GM18867 (cell line): ENCODE results near the gene MAGI3.

Experiments used
- ATAC-seq: cut with Tn5 transposase; IDR thresholded peaks from one replicate; pipeline ENCODE4 v1.9.1; 2021; ENCODE audit warnings: mild to moderate bottlenecking, moderate library complexity; ENCODE audit not compliant: unreplicated experiment

The MAGI3 gene

DNA sequence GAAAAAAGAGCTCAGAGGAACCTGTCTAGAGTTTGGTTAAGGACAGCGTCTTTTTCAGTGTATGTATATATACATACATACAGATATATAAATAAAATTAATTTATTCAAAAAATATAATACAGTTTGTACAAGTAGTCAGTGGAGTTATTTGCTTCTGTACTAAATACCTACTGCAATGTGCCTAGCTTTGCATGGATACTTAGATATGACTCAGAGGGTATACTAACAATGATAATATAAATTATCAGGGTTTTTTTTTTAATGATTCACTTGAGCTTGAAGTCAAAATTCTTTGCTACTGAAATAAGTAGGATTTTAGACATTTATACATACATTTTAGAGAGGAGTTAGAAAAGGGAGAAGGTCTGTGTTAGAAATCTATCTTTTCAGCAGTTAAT, 251.1 kb downstream of the MAGI3 start:
- no peak for ATAC-seq

DNA sequence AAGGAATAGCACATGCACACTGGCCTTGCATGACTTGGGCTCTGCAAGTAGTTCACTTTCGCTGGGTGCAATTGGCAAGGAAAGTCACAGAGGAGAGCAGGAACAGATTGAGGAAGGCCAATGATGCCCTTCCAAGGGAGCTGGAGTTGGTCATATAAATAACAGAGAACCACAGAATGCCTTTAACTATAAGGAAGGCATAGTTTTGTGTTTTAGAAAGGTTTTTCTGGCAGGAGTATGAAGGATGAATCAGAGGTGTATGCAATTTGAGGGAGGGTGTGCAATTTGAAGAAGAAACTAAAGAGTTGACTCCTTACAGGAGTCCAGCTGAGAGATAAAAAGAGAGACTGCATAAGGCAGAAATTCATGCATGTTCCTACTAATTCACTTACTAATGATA, 256.8 kb downstream of the MAGI3 start:
- no peak for ATAC-seq

- ATAC-seq, result no peak
Measured at GRCh38 chr1:113648478-113648877, 258.2 kb downstream of the MAGI3 start.

- ATAC-seq, result no peak
Measured at GRCh38 chr1:113652771-113653170, 262.5 kb downstream of the MAGI3 start.

DNA sequence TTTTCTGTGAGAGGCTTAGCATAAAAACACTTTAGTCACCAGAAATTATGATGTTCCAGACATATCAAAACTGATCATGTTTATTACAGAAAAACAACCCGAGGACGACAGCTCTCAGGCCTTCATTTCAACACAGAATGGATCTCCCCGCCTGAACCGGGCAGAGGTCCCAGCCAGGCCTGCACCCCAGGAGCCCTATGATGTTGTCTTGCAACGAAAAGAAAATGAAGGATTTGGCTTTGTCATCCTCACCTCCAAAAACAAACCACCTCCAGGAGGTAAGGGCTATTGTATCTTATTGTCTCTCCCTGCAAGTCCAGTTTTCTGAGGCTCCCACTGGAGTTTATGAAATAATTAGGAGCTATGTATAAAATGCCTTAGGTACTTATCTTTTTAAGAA, 263.4 kb downstream of the MAGI3 start:
- no peak for ATAC-seq

DNA sequence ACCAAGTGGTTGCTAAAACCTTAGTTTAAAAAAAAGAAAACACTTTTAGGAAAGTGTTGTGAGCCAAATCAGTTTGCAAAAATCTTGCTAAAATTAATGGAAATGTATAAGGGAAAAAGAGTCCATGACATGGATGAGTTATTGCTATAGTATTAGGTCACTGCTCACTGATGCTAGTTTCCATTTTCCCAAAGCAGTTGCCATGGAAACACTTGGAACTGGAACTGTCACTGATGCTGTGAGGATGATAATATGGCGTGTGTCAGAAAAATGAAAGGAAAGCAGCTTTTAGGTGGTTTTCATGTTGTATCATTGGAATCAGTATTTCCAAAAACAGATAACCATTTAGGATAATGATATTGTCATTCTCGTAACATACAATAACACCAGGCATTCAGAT, 264.6 kb downstream of the MAGI3 start:
- ATAC-seq, result no peak

- ATAC-seq, result no peak
Measured at GRCh38 chr1:113657126-113657525, 266.8 kb downstream of the MAGI3 start.

GRCh38 chr1:113657556-113658063, 267.3 kb downstream of the MAGI3 start:
- ATAC-seq, result no peak

- no peak for ATAC-seq
Measured at GRCh38 chr1:113659035-113659434, 268.7 kb downstream of the MAGI3 start.

GRCh38 chr1:113659556-113659955, 269.2 kb downstream of the MAGI3 start:
- no peak for ATAC-seq

- ATAC-seq, result no peak
Measured at GRCh38 chr1:113660088-113660487, 269.8 kb downstream of the MAGI3 start.

GRCh38 chr1:113662101-113662500, 271.8 kb downstream of the MAGI3 start:
- ATAC-seq, result no peak

DNA sequence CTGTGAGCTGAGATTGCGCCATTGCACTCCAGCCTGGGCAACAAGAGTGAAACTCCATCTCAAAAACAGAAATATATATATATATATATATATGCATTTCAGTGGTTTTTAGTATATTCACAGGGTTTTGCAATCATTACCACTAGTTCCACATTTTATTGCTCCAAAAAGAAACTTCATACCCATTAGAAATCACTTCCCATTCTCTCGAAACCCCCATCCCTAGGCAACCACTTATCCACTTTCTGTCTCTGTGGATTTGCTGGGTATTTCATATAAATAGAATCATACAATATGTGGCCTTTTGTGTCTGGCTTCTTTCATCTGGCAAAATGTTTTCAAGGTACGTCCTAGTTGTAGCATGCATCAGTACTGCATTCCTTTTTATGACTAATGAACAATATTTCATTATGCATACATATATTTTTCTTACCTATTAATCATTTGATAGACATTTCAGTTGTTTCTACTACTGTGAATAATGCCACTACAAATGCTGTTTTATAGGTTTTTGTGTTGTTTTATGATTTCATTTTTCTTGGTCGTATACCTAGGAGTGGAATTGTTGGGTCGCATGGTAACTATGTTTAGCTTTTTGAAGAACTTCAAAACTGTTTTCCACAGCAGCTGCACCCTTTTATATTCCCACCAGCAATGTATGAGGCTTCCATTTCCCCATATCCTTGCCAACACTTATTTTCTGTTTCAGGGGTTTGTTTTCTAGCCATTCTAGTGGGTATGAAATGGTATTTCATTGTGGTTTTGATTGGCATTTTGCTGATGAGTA, 273.0 kb downstream of the MAGI3 start:
- no peak for ATAC-seq

GRCh38 chr1:113665071-113665470, 274.8 kb downstream of the MAGI3 start:
- no peak for ATAC-seq

DNA sequence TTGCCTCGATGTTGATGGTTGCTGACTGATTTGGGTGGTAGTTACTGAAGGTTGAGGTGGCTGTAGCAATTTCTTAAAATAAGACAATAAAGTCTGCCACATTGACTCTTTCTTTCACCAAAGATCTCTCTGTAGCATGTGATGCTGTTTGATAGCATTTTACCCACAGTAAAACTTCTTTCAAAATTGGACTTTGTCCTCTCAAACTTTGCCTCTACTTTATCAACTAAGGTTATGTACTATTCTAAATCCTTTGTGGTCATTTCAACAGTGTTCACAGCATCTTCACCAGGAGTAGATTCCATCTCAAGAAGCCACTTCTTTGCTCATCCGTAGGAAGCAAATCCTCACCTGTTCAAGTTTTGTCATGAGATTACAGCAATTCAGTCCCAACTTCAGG, 275.8 kb downstream of the MAGI3 start:
- no peak for ATAC-seq

DNA sequence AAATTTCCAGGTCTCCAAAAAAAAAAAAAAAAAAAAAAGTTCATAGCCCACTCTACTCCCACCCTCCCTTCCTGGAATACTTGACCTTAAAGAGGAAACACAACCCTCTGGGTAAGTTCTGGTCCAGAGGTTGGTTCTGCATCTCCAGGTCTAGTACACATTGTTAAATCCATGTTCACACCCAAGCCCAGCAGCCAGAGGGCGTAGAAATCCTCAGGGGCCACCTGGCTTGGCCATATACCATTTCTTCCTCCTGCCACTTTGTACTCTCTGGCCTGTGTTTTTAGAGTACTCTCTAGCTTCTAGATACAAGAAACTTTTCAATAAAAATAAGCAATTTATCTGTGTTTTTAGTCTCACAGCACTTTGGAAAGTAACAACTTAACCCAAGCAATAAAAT, 279.7 kb downstream of the MAGI3 start:
- no peak for ATAC-seq

DNA sequence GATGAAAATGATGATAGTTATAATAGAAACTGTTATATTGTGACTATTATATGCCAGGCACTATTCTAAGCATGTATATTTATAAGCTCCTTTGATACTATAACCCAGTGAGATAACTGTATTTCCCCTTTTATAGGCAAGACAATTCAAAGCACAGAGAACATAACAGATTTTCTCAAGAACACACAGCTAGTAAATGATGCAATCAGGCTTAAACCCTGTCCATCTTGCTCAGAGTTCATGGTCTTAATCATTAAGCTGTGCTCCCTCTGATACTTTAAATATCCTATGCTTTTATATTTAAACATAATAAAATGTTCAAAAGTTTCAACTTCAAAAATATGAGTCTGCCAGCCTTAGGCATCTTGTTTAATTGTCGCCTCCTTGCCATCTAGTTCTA, 280.3 kb downstream of the MAGI3 start:
- ATAC-seq, result no peak

- ATAC-seq, result no peak
Measured at GRCh38 chr1:113672491-113672890, 282.2 kb downstream of the MAGI3 start.

GRCh38 chr1:113674591-113674990, 284.3 kb downstream of the MAGI3 start:
- no peak for ATAC-seq

DNA sequence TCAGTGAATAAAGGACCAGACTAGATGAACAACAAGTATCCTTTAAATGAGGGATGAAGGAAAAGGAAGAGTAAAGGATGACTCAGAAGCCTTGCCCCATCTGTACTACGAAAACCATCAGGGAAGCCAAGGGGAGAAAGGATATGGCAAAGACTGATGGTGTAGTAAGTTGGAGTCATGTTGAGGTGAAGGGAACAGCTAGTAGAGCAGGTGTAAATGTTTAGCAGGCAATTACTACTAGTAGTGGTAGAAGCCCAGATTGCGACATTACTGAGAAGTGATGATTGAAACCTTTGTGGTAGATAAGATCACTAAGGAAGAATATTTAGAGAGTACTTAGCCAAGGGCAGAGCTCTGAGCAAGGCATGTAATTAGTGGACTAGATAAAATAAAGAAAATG, 285.0 kb downstream of the MAGI3 start:
- ATAC-seq, result no peak

- ATAC-seq, result no peak
Measured at GRCh38 chr1:113676524-113676923, 286.2 kb downstream of the MAGI3 start.

DNA sequence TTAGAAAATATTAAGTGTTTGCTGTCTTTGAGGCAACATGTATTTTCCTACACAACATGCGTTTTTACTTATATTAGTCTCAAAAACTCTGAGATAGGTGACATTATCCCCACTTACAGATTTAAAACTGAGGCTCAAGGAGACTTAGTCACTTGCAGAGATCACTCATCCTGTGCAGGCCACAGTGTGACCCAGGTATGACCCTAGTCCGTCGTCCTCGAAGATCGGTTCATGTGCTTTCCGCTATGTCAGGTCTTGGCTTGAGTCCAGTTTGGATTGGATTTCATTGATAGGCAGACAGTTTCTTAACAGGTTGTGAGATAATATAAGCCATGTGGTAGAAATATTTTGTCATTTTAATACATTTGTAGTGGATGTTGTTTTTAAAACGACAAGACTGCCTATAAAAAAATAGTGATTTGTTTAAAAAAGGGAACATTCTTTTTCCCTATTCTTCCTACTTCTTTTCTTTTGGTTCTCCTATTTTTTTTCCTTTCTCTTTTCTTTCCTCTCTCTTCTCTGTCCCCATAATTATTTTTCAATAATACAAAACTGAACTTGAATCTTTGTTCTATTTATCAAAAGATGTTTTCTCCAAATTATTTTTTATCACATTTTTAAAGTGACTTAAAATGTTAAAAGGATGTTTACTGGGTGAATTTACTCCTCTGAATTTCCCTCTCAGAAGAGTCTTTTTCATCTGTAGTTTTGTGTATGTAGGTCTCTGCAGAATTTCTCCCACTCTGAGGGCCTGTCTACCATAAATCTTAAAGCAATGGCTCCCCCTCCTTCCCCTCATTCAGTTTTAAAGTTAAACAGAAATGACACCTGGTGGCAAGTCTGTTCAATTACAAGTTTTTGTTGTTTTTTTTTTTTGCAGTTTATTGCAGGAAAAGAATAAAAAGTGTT, 287.2 kb downstream of the MAGI3 start:
- ATAC-seq, result peak; percentile 44
